Right lung (tissue), 10 donors: ENCODE data around the gene KRTAP4-7. TPM values are rescaled to one million over a fixed set of nuclear protein-coding genes. Genes with fewer than 3 reads are reported as not detected.
"Not testable (repeated sequence)": the region's sequence is repeated elsewhere in the genome, so short reads cannot be mapped to it uniquely, and the experiment has no call there.

Experiments
- DNase-seq, 2 donors: peaks; one replicate each; pipeline ENCODE4 v3.0.0-alpha.2; 2013
- long read RNA-seq, 8 donors: transcript quantifications; one replicate each; lab custom pipeline, GENCODE V29; 2026
- polyA plus RNA-seq, 5 donors: library from polyadenylated mRNA; unstranded; fragments of 120-200 nt; gene quantifications; one replicate each; pipeline versions ENCODE4 v1.2.1 to v1.2.3, GENCODE V29; 2013; ENCODE audit warnings: inconsistent platforms in 1 of 5, low replicate concordance in 1 of 5; ENCODE audit not compliant: insufficient read length in 5 of 5, insufficient read depth in 1 of 5

Gene KRTAP4-7
- polyA plus RNA-seq: not detected
- long read RNA-seq, donor 1: 0 reads
- long read RNA-seq, donor 2: 0 reads
- long read RNA-seq, donor 3: 0 reads
- long read RNA-seq, donor 4: 0 reads
- long read RNA-seq, donor 5: 0 reads
- long read RNA-seq, donor 6: 0 reads
- long read RNA-seq, donor 7: 0 reads
- long read RNA-seq, donor 8: 0 reads

DNA sequence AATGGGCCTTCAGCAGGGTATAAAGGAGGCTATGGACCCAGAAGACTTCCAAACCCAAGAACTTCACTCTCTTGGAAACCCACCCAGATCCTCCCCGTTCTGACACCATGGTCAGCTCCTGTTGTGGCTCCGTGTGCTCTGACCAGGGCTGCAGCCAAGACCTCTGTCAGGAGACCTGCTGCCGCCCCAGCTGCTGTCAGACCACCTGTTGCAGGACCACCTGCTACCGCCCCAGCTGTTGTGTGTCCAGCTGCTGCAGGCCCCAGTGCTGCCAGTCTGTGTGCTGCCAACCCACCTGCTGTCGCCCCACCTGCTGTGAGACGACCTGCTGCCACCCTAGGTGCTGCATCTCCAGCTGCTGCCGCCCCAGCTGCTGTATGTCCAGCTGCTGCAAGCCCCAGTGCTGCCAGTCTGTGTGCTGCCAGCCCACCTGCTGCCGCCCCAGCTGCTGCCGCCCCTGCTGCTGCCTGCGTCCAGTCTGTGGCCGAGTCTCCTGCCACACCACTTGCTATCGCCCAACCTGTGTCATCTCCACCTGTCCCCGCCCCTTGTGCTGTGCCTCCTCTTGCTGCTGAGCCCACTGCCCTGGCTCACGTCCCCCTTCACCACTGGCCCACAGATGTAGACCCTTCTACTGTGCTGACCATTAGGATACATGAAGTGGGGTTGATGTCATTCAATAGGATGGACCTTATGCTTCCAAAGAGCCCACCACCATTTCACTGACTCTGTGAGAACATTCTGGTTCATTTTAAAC lies at the start of gene KRTAP4-7:
Gene KRTAP4-7, plus strand, starts transcription at position 51 of the 757 bp plus-strand sequence. Its CDS starts 57 bp downstream, at position 108.
- not testable (repeated sequence) for DNase-seq

DNA sequence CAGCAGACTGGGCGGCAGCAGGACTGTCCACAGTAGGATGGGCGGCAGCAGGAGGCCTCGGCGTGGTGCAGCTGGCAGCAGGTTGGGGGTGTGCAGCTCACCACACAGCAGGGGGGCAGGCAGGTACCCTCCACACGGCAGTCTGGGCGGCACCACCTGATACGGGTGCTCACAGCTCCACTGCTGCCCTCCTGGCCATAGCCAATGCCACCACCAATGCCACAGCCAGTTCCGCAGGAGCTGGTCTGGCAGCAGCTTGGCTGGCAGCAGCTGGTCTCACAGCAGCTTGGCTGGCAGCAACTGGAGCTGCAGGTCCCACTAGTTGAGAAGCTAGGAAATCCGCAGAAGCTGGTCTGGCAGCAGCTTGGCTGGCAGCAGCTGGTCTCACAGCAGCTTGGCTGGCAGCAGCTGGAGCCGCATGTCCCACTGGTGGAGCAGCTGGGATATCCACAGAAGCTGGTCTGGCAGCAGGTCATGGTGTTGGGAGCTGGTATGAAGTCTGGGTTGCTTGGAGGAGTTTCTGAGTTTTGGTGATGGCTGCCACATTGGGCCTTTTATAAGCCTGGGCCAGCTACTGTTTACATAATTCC lies 49.5 kb upstream of the KRTAP4-7 start, which contains the start of gene KRTAP1-3:
Gene KRTAP1-3, minus strand, starts transcription at position 529 of the 590 bp plus-strand sequence. Its CDS starts 53 bp downstream, at position 476.
- not testable (repeated sequence) for DNase-seq

DNA sequence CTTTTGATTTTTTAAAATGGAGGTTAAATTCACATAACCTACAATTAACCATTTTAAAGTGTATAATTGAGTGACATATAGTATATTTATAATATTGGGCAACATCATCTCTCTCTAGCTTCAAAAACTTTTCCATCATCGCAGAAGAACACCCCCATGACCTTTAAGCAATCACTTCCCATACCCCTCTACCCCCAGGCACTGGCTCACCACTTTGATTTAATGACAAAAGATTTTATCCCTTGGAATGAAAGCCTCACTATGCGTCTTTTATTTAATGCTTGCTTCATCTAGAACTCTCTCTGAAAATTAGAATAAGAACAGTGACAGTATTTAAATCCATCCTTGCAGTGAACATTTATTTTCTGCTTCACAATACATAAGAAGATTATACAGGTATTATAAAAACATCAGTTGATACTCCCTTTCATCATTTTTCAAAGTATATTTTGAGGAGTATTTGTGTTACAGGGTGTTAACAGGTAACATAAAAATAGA lies 46.0 kb upstream of the KRTAP4-7 start:
- DNase-seq: no peak

DNA sequence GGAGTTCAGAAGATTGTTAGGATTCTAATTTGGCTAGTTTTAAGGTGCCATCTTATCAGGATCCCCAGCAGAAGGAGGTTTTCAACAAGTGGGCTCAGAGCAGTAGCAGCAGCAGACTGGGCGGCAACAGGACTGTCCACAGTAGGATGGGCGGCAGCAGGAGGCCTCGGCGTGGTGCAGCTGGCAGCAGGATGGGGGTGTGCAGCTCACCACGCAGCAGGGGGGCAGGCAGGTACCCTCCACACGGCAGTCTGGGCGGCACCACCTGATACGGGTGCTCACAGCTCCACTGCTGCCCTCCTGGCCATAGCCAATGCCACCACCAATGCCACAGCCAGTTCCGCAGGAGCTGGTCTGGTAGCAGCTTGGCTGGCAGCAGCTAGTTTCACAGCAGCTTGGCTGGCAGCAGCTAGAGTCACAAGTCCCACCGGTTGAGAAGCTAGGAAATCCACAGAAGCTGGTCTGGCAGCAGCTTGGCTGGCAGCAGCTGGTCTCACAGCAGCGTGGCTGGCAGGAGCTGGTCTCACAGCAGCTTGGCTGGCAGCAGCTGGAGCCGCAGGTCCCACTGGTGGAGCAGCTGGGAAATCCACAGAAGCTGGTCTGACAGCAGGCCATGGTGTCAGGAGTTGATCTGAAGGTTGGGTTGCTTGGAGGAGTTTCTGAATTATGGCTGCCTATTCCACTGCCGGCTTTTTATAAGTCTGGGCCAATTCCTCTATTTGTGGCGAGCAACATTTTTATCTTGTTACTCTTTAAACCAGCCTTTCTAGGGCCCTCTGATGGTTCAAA lies 43.0 kb upstream of the KRTAP4-7 start, which contains the start of gene KRTAP1-1:
Gene KRTAP1-1, minus strand, starts transcription at position 668 of the 789 bp plus-strand sequence. Its CDS starts 53 bp downstream, at position 615.
- DNase-seq: not testable (repeated sequence)

DNA sequence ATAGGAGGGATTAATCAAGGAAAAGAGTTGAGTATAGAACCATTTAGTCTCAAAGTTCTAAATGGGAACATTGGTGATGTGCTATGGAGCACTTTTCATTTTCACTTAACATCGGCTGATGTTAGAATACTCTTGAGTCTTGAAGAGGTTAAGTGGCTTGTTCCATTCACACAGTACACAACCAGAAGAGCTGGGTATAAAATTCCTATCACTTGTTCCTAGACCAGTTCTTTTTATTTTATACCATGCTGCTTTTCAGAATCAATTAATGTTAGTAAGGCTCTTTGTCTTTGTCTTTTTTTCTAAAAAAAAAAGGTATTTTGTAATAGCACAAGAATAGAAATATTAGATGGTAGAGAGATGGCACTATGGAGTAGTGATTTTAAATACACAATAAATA lies 41.0 kb upstream of the KRTAP4-7 start:
- DNase-seq: no peak

DNA sequence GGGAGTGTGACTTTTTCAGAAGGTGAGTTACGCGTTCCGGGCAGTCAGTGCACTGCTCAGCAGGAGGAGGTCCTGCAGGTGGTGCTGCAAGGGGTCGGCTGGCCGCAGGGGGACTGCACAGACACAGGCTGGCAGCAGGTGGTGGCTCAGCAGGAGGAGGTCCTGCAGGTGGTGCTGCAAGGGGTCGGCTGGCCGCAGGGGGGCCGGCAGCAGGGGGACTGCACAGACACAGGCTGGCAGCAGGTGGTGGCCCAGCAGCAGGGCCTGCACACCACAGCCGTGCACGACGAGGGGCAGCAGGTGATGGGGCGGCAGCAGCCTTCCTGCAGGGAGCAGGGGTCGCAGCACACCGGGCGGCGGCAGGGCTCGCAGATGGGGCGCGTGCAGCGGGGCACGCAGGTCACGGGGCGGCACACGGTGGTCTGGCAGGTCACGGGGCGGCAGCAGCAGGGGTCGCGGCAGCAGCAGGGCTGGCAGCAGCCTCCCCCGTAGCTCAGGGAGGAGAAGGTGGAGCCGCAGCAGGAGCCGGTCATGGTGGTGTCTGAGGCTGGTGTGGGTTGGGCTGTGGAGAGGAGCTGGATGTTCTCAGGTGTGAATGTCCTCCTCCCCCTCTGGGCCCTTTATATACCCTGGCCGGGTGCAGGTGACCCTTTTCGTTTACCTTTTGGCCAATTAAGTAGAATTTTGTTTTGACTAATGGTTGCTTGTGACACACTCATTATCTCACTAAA lies 37.0 kb upstream of the KRTAP4-7 start, which contains the start of gene KRTAP2-1:
Gene KRTAP2-1, minus strand, starts transcription at position 582 of the 731 bp plus-strand sequence. Its CDS starts 49 bp downstream, at position 533.
- not testable (repeated sequence) for DNase-seq

DNA sequence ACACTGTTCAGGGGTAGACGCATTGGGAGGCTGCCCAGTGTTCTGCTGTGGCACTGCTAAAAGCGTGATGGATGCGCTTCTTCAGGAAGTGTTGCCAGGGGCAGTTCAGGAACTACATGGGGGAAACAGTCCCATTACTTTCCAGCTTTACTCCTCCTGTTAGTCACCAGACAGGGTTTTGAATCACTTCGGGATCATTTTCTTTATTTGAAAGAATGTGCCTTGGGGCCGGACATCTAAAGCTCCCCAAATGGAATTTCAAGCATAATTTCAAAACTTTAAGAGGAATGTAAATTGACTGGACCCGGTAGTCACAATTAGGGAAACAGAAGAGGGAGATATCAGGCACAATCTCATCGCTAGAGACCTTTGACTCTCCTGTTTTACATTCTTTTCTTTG lies 35.5 kb upstream of the KRTAP4-7 start:
- DNase-seq: no peak

DNA sequence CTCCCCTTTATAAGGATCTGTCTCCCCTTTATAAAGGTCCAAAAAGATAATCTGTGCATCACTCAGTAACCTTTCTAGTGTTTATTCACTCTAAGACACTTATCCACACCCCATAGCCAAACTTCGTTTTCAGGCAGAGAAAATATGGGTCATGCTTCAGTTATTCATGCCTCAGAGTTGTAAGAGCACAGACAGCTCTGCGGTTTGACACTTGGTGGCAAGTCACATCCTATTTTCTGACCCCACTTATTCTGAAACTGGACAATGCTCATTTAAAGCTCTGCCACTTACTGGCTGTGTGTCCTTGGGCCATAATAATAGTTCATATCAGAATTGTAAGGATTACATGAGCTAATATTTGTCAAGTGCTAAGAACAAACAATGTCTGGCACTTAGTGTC lies 34.8 kb upstream of the KRTAP4-7 start:
- no peak for DNase-seq

DNA sequence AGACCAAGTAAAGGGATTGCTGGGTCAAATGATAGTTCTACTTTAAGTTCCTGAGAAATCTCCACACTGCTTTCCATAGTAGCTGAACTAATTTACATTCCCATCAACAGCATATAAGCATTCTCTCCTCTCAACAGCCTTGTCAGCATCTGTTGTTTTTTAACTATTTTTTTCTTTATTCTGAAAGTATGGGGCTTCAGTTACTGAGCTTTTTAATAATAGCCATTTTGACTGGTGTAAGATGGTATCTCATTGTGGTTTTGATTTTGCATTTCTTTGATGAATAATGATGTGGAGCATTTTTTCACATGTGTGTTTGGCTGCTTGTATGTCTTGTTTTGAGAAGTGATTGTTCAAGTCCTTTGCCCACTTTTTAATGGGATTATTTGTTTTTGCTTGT lies 31.4 kb upstream of the KRTAP4-7 start:
- no peak for DNase-seq

DNA sequence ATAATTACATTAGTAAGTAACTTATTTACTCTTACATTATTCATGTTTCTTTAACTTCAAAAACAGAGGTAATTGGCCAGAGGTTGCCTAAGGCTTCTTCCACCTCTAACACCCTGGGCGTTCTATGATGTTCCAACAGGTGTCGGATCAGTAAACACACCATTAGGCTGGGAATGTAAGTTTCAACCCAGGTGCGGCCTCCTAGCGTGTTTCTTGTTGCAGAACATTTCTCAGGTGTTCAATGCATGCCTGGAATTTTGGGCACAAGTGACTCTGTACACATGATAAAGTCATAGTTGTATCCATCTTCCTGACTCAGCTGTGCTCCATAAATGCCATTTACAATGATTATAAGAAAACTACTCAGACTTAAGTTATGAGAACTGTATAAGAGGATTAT lies 29.9 kb upstream of the KRTAP4-7 start:
- no peak for DNase-seq

DNA sequence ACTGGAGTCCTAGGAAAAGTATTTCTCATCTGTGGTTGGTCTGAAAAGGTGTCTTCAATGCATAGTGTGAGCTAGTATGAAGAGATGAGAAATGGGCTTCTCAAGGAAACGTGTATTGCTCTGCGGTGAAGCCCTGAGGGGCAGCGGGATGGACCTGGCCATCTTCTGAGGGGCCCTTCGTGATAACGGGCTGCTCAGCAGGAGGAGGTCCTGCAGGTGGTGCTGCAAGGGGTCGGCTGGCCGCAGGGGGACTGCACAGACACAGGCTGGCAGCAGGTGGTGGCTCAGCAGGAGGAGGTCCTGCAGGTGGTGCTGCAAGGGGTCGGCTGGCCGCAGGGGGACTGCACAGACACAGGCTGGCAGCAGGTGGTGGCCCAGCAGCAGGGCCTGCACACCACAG lies 29.4 kb upstream of the KRTAP4-7 start:
- not testable (repeated sequence) for DNase-seq

DNA sequence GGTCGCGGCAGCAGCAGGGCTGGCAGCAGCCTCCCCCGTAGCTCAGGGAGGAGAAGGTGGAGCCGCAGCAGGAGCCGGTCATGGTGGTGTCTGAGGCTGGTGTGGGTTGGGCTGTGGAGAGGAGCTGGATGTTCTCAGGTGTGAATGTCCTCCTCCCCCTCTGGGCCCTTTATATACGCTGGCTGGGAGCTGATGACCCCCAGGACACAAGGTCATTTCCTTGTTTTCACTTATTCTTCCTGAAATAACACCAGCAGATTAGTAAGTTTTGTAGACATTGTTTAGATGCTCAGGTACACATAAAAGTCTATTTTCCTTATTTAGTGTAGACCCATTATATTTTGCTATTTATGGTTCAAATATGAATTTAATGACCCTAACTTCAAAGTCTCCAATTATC lies 28.8 kb upstream of the KRTAP4-7 start, which contains the start of gene KRTAP2-2:
Gene KRTAP2-2, minus strand, starts transcription at position 101 of the 400 bp plus-strand sequence. Its CDS starts 19 bp downstream, at position 82.
- not testable (repeated sequence) for DNase-seq

DNA sequence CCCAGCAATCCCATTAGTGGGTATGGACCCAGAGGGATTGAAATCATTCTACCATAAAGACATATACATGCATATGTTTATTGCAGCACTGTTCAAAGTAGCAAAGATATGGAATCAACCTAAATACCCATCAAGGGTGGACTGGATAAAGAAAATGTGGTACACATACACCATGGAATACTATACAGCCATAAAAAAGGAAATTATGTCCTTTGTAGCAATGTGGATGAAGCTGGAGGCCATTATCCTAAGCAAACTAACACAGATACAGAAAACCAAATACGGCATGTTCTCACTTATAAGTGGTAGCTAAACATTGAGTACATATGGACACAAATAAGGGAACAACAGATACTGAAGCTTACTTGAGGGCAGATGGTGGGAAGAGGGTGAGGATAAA lies 26.4 kb upstream of the KRTAP4-7 start:
- DNase-seq: no peak

DNA sequence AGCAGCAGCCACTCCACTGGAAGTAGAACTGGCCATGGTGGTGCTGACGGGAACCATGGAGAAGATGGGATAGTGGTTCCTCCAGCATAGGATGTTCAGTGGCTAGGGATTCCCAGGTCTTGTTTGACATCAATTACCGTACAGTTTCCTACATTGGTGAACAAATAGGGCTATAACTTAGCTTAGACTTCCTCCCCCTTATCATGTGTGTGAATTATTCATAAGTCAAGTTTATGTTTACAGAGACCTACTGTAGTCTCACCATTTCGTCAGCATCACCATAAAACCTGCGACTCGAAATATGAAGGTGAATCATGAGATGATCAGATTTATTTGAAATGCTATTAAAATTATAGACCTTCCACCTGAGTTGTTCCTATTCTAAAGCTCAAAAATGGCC lies 25.2 kb upstream of the KRTAP4-7 start:
- DNase-seq: no peak

DNA sequence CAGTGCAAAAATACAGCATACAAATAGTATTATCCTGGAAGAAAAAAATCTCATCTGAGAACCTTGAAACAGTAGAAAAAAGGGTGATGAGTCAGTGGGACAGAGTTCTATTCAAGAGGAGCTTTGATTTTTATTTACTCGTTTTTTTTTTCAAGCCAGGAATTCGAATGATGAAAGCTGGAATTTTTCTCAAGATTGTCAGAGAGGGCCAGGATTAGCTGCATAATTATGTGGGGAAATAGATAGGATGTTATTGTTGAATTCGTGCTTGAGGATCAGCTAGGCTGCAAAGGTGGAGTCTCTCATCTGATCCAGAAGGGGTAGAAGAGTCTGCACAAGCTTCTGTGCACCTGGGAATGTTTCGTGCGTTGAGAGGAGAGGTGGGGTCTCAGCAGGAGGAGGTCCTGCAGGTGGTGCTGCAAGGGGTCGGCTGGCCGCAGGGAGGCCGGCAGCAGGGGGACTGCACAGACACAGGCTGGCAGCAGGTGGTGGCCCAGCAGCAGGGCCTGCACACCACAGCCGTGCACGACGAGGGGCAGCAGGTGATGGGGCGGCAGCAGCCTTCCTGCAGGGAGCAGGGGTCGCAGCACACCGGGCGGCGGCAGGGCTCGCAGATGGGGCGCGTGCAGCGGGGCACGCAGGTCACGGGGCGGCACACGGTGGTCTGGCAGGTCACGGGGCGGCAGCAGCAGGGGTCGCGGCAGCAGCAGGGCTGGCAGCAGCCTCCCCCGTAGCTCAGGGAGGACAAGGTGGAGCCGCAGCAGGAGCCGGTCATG lies 24.5 kb upstream of the KRTAP4-7 start:
- not testable (repeated sequence) for DNase-seq

DNA sequence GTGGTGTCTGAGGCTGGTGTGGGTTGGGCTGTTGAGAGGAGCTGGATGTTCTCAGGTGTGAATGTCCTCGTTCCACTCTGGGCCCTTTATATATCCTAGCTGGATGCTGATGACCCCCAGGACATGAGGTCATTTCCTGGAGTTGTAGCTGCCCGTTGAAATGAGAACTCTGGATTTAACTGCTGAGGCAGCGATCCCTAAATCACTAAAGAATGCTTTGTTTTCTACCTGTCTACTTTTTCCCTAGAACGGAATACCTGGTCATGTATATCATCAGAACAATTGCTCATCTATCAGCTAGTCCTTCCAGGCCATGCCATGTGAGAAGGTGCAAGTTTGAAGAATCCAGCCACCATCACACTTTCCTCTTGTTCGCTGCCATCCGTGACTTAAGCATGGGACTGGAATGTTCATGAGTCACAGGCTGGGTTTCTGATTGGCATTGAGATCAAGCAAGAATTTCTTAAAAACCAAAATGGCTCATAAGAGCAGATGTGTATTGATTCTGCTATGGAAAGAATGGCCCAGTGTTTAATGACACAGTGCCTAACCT lies 23.8 kb upstream of the KRTAP4-7 start, which contains the start of gene KRTAP2-3:
Gene KRTAP2-3, minus strand, starts transcription at position 63 of the 553 bp plus-strand sequence. CDS start 64 bp downstream, outside the sequence.
- no peak for DNase-seq

DNA sequence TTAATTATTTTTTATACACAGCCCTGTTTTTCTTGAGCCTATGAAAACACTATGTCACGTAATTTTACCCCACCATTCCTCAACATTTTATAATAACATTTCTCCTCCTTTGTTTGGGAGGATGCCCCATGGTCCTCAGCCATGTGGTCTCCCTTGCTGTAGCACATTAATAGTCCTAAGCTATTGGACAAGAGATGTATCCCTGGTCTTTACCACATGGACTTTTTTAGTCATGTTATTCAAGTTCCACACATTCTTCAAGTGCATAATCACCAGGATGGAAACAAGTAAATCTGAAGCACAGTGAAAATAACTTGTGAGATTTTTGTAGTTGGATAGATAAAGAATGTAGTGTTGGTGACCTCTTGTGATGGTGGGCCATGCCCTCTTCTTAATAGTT lies 22.0 kb upstream of the KRTAP4-7 start:
- DNase-seq: no peak

DNA sequence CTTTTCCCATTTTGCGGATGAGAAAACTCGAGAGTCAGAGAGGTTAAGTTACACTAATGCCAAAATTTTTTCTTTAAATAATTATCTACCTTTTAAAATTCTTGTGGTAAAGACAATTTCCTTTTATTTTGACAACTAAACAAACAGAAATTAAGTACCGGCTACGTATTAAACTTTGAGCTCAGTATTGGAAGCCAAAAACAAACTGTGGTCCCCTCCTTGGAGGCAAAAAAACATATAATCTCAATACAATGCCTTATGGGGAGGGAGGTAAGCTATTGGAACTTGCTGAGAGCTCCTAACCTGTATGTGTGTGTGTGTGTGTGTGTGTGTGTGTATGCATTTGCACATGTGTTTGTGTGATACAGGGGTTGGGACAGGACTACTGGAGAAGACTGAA lies 20.5 kb upstream of the KRTAP4-7 start:
- no peak for DNase-seq

DNA sequence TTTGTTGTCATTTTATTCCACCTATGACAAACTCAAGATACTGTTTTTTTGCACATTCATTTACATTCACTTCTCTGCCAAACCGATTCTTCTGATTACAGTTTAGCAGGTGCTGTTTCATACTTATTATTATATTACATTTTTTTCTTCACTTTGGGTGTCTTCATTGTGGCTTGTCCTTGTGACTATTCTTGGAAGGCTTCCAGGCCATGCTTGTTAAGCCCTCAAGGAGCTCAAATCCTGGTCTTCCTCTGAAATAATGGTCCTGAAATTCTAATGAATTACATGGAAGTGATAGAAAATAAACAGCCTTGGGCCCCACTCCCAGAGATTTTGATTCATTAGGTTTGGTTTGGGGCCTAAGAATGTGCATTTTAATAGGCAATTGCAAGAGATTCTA lies 19.6 kb upstream of the KRTAP4-7 start:
- DNase-seq: no peak
